ENCODE measurements around the gene ERBB2. TPM values are rescaled to one million over a fixed set of nuclear protein-coding genes. Genes with fewer than 3 reads are reported as not detected.
A peak's percentile ranks its signal among the peaks of the same experiment; 100 is the strongest.

Gene ERBB2
- total and polyA plus RNA-seq, 9 of the 15 experiments (the other 6 are each of a cell fraction or from before 2014, with no cell fraction given) = 0.74 to 5.6 (median 3.3) TPM

- TF ChIP-seq MGA (IDR thresholded peaks at IDR 0.05) = peak; percentile 95
- TF ChIP-seq E2F4 (CRISPR knock-in tag; IDR thresholded peaks at IDR 0.05; ENCODE audit: low read depth) = no peak
- no peak for TF ChIP-seq BRCA1 (IDR thresholded peaks at IDR 0.05)
- TF ChIP-seq BRCA1 (CRISPR knock-in tag; IDR thresholded peaks at IDR 0.05) = no peak
- TF ChIP-seq ZHX1 (conservative IDR thresholded peaks at IDR 0.05; ENCODE audit: low read length) = no peak
- no peak for TF ChIP-seq NR2C2 (CRISPR knock-in tag; IDR thresholded peaks at IDR 0.05)
- peak; percentile 89 for TF ChIP-seq NR2C2 (tag; IDR thresholded peaks at IDR 0.05)
- no peak for TF ChIP-seq EWSR1 (IDR thresholded peaks at IDR 0.05; ENCODE audit: borderline replicate concordance, low read depth, partially characterized antibody)
- no peak for TF ChIP-seq ZNF217 (CRISPR knock-in tag; IDR thresholded peaks at IDR 0.05)
- no peak for TF ChIP-seq FUS (optimal IDR thresholded peaks at IDR 0.05; ENCODE audit: low read depth, low read length)
- TF ChIP-seq ZNF224 (CRISPR knock-in tag; IDR thresholded peaks at IDR 0.05) = no peak
- TF ChIP-seq CREM (IDR thresholded peaks at IDR 0.05; ENCODE audit: low read depth) = peak; percentile 77
Observed at GRCh38 chr17:39754161-39754957, 54.5 kb downstream of the ERBB2 start (continued).
